ENCODE data around the gene P3H1. TPM values are rescaled to one million over a fixed set of nuclear protein-coding genes. Genes with fewer than 3 reads are reported as not detected.

Gene P3H1
- total RNA-seq, 1 experiment from 2014 or later = 84.8 TPM

- Histone ChIP-seq H3K27ac (ENCODE audit: low read length) (no peak overlapping the region), H3K4me3 (ENCODE audit: low read depth in 2 of 2, low read length in 2 of 2) (no peak overlapping the region), H3K36me3 (ENCODE audit: control insufficient read depth, insufficient read depth, low read length) (no peaks in the 10 kb centered on the region), H3K27me3 (ENCODE audit: control insufficient read depth, insufficient read depth, low read length) (peaks cover 2% of the 10 kb centered on the region; the same call in 1 of the 2 replicates), H3K4me1 (ENCODE audit: control insufficient read depth, insufficient read depth, low read length) (no peaks in the 10 kb centered on the region), H3K9me3 (ENCODE audit: control insufficient read depth, insufficient read depth, low read depth, low read length) (no peaks in the 10 kb centered on the region)
- POLR2A ChIA-PET = no interaction called here
- intact Hi-C loops (cut with micrococcal nuclease; ENCODE audit: unreplicated experiment) (no loop called here), in situ Hi-C loops (cut with HindIII; ENCODE audit: low pct_unique_long_range_greater_than_20kb, low sequenced_read_pairs) (no loop called here)
- TF ChIP-seq POLR2AphosphoS5 (IDR thresholded peaks at IDR 0.05; ENCODE audit: low read depth, low read length) (no peak), CTCF (IDR thresholded peaks at IDR 0.05) (no peak), REST (IDR thresholded peaks at IDR 0.05; ENCODE audit: insufficient read depth in 1 of 2, low read depth in 2 of 2, low read length in 1 of 2) (no peak), SIN3A (IDR thresholded peaks at IDR 0.05; ENCODE audit: borderline replicate concordance, insufficient read depth, low read depth, low read length) (no peak), TCF7L2 (IDR thresholded peaks at IDR 0.05; ENCODE audit: low read depth, low read length) (no peak)
- no peak for DNase-seq (ENCODE audit: low read depth, low spot score)
- BruUV-seq (replicated peaks) = no TSS peak
- CTCF ChIA-PET = interaction anchor here (0.8 kb wide), 1 partner anchor 115 kb away, joined by 3 read pairs; no protein-coding TSS in a partner anchor
- no peak for ATAC-seq
Measured at GRCh38 chr1:42797414-42797813, 30.6 kb upstream of the P3H1 start.

- ATAC-seq (no peak), DNase-seq (ENCODE audit: low read depth, low spot score) (no peak)
- H3K36me3 ChIP-seq (ENCODE audit: control insufficient read depth, insufficient read depth, low read length) = no peaks in the 10 kb centered on the region
- H3K27me3 ChIP-seq (ENCODE audit: control insufficient read depth, insufficient read depth, low read length) = no peaks in the 10 kb centered on the region
- in situ Hi-C loops (cut with HindIII; ENCODE audit: low pct_unique_long_range_greater_than_20kb, low sequenced_read_pairs) = no loop called here
- no TSS peak for BruUV-seq (replicated peaks)
- no peaks in the 10 kb centered on the region for H3K4me1 ChIP-seq (ENCODE audit: control insufficient read depth, insufficient read depth, low read length)
- TF ChIP-seq POLR2AphosphoS5 (IDR thresholded peaks at IDR 0.05; ENCODE audit: low read depth, low read length) (no peak), REST (IDR thresholded peaks at IDR 0.05; ENCODE audit: insufficient read depth in 1 of 2, low read depth in 2 of 2, low read length in 1 of 2) (no peak), TCF7L2 (IDR thresholded peaks at IDR 0.05; ENCODE audit: low read depth, low read length) (no peak), CTCF (IDR thresholded peaks at IDR 0.05) (no peak), SIN3A (IDR thresholded peaks at IDR 0.05; ENCODE audit: borderline replicate concordance, insufficient read depth, low read depth, low read length) (no peak)
- intact Hi-C loops (cut with micrococcal nuclease; ENCODE audit: unreplicated experiment) = no loop called here
- no peak overlapping the region for H3K27ac ChIP-seq (ENCODE audit: low read length)
- CTCF ChIA-PET = no interaction called here
- H3K4me3 ChIP-seq (ENCODE audit: low read depth in 2 of 2, low read length in 2 of 2) = no peak overlapping the region
- POLR2A ChIA-PET = no interaction called here
- H3K9me3 ChIP-seq (ENCODE audit: control insufficient read depth, insufficient read depth, low read depth, low read length) = no peaks in the 10 kb centered on the region
Measured at GRCh38 chr1:42793824-42794223, 27.0 kb upstream of the P3H1 start.
